ENCODE data around the gene HTR1D.

The HTR1D gene

GRCh38 chr1:23184212-23184934, 32.9 kb downstream of the HTR1D start:
- DNase-seq (ENCODE audit: low read depth in 2 of 2), result no peak

- no peak for DNase-seq (ENCODE audit: low read depth in 2 of 2)
Observed at GRCh38 chr1:23179862-23180261, 37.4 kb downstream of the HTR1D start.

- no peak for DNase-seq (ENCODE audit: low read depth in 2 of 2)
Observed at GRCh38 chr1:23178950-23179349, 38.4 kb downstream of the HTR1D start.

GRCh38 chr1:23178414-23178813, 38.9 kb downstream of the HTR1D start:
- DNase-seq (ENCODE audit: low read depth in 2 of 2), result no peak

GRCh38 chr1:23177438-23178380, 39.6 kb downstream of the HTR1D start:
- peak in 1 of 2 donors; percentile 44 for DNase-seq (ENCODE audit: low read depth in 2 of 2)

GRCh38 chr1:23177031-23177430, 40.3 kb downstream of the HTR1D start:
- no peak for DNase-seq (ENCODE audit: low read depth in 2 of 2)

- no peak for DNase-seq (ENCODE audit: low read depth in 2 of 2)
Observed at GRCh38 chr1:23174426-23175110, 42.7 kb downstream of the HTR1D start.

- no peak for DNase-seq (ENCODE audit: low read depth in 2 of 2)
Observed at GRCh38 chr1:23171181-23171755, 46.0 kb downstream of the HTR1D start.

- no peak for DNase-seq (ENCODE audit: low read depth in 2 of 2)
Observed at GRCh38 chr1:23169727-23170335, 47.5 kb downstream of the HTR1D start.

GRCh38 chr1:23169195-23169575, 48.1 kb downstream of the HTR1D start:
- no peak for DNase-seq (ENCODE audit: low read depth in 2 of 2)

- DNase-seq (ENCODE audit: low read depth in 2 of 2), result peak; percentile 81 to 84
Observed at GRCh38 chr1:23168445-23169194, 48.7 kb downstream of the HTR1D start, which contains the start of gene LUZP1. TSS of gene LUZP1 (minus strand) at chr1:23168856.

GRCh38 chr1:23168079-23168444, 49.2 kb downstream of the HTR1D start:
- no peak for DNase-seq (ENCODE audit: low read depth in 2 of 2)

- no peak for DNase-seq (ENCODE audit: low read depth in 2 of 2)
Observed at GRCh38 chr1:23167353-23168078, 49.8 kb downstream of the HTR1D start.

- no peak for DNase-seq (ENCODE audit: low read depth in 2 of 2)
Observed at GRCh38 chr1:23166854-23167253, 50.4 kb downstream of the HTR1D start.

- no peak for DNase-seq (ENCODE audit: low read depth in 2 of 2)
Observed at GRCh38 chr1:23163395-23163794, 53.9 kb downstream of the HTR1D start.

- DNase-seq (ENCODE audit: low read depth in 2 of 2), result no peak
Observed at GRCh38 chr1:23159963-23160877, 57.1 kb downstream of the HTR1D start.

- no peak for DNase-seq (ENCODE audit: low read depth in 2 of 2)
Observed at GRCh38 chr1:23156940-23157339, 60.4 kb downstream of the HTR1D start.

- no peak for DNase-seq (ENCODE audit: low read depth in 2 of 2)
Observed at GRCh38 chr1:23152966-23153684, 64.2 kb downstream of the HTR1D start.
